ENCODE measurements around the gene RABEP2.
"Not testable (repeated sequence)": the region's sequence is repeated elsewhere in the genome, so short reads cannot be mapped to it uniquely, and the experiment has no call there.

RABEP2 gene

GRCh38 chr16:28903344-28904042, 21.5 kb downstream of the RABEP2 start:
- no peak for DNase-seq (ENCODE audit: low read depth)

DNA sequence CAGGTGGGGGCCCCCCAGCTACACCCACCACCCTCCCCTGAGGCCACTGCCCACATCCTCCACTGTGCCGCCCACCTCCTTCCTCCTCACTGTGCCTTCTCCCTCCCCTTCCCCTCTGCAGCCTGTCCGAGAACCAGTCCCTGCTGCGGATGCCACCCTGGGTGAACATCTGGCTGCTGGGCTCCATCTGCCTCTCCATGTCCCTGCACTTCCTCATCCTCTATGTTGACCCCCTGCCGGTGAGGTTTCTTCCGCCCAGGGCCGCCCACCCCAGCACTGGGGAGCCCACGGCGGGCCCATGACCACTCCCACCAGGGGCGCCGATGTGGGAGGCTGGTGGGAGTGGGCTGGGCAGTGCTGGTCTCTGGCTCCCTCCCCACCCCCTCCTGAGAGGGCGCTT, 22.1 kb downstream of the RABEP2 start:
- DNase-seq (ENCODE audit: low read depth) = no peak

GRCh38 chr16:28901862-28902261, 23.2 kb downstream of the RABEP2 start:
- no peak for DNase-seq (ENCODE audit: low read depth)

DNA sequence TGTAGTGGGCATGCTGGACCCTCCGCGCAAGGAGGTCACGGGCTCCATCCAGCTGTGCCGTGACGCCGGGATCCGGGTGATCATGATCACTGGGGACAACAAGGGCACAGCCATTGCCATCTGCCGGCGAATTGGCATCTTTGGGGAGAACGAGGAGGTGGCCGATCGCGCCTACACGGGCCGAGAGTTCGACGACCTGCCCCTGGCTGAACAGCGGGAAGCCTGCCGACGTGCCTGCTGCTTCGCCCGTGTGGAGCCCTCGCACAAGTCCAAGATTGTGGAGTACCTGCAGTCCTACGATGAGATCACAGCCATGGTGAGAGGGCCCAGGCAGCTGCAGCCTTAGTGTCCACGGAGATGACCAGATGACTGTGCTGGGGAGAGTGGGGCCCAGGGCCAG, 24.4 kb downstream of the RABEP2 start:
- DNase-seq (ENCODE audit: low read depth) = no peak

- no peak for DNase-seq (ENCODE audit: low read depth)
These were observed 25.0 kb downstream of the RABEP2 start for GRCh38 chr16:28899882-28900590.

- no peak for DNase-seq (ENCODE audit: low read depth)
These were observed 26.1 kb downstream of the RABEP2 start for GRCh38 chr16:28898942-28899341.

DNA sequence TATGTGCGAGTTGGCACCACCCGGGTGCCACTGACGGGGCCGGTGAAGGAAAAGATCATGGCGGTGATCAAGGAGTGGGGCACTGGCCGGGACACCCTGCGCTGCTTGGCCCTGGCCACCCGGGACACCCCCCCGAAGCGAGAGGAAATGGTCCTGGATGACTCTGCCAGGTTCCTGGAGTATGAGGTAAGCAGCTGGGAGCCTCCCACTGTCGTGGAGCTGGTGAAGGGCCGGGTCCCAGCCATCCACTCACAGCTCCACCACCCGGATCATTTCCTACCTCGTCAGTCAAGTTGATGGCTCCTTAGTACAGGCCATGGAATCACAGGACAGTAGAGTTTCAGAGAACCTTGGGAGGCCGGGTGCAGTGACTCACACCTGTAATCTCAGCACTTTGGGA, 26.8 kb downstream of the RABEP2 start:
- DNase-seq (ENCODE audit: low read depth) = no peak

DNA sequence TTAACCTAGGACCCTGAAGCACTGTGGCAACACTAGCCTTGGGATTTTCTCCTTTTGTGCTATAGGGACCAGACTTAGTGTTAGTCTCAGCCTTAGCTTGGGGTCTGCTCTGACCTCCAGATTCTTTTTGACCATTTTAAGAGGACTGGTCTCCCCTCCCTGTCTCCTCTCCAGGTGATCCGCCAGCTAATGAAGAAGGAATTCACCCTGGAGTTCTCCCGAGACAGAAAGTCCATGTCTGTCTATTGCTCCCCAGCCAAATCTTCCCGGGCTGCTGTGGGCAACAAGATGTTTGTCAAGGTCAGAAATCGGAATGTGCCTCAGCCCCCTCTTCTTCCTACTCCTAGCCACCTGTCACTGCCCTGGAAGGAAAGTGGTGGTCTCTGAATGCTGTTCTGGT, 27.2 kb downstream of the RABEP2 start:
- no peak for DNase-seq (ENCODE audit: low read depth)

- no peak for DNase-seq (ENCODE audit: low read depth)
These were observed 29.4 kb downstream of the RABEP2 start for GRCh38 chr16:28895609-28896008.

DNA sequence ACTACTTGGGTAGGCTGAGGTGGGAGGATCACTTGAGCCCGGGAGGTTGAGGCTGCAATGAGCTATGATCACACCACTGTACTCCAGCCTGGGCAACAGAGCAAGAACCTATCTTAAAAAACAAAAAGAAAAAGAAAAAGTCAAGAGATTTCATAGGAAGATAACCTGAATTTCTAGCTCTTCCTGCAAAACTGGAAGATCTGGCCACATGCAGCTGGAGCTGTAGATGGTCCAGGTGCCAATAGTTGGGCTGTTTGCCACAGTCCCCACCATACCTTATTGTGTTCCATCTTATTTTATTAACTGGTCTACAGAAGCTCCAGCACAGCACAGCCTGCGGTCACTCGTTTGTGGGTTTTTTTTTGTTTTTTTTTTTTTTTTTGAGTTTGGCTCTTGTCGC, 31.7 kb downstream of the RABEP2 start:
- DNase-seq (ENCODE audit: low read depth) = no peak

DNA sequence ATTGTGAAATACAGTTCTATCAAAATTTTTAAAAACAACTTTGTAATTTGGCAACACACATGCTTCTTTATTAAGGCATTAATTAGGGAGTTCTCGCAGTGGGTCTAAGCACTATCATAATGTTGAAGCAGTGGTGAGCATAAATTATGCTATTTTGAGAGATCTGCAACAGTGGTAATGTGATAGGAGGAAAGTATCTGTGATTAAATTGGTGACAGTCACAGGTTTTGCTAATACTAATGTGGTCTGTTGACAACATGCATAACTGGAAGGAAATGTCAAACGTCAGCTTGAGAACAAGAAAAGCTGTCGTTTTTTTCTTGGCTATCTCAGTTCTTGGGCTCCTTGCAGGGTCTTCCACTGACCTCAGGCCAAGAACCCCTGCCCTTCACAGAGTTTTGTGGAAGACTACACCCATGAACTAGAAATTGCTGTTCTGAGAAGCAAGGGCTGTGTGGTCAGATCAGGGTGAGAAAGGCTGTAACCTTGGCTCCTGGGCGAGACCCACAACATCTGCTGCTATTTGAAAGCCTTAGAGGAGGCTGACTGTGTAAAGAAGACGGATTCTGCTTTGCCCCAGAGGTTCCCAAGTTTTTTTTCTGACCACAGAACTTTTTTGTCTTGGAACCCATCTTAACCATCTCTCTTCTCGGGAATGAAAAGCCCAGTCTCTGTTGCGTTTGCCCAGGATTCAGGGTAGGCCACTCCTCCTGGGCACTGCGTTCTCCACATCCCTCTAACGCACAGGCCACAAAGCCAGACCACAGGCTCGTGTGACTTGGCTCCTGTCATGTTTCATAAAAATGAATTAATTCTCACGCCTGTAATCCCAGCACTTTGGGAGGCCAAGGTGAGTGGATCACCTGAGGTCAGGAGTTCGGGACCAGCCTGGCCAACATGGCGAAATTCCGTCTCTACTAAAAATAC, 32.8 kb downstream of the RABEP2 start:
- no peak for DNase-seq (ENCODE audit: low read depth)

DNA sequence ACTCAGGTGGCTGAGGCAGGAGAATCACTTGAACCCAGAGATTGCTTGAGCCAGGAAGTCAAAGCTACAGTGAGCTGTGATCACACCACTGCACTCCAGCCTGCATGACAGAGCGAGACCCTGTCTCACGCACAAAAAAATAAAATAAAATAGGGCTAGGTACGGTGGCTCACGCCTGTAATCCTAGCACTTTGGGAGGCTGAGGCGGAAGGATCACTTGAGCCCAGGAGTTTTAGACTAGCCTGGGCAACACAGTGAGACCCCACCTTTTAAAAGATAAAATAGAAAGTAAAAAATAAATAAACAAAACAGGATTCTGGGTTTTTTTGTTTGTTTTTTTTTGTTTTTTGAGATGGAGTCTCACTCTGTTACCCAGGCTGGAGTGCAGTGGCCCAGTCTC, 34.7 kb downstream of the RABEP2 start:
- not testable (repeated sequence) for DNase-seq (ENCODE audit: low read depth)

DNA sequence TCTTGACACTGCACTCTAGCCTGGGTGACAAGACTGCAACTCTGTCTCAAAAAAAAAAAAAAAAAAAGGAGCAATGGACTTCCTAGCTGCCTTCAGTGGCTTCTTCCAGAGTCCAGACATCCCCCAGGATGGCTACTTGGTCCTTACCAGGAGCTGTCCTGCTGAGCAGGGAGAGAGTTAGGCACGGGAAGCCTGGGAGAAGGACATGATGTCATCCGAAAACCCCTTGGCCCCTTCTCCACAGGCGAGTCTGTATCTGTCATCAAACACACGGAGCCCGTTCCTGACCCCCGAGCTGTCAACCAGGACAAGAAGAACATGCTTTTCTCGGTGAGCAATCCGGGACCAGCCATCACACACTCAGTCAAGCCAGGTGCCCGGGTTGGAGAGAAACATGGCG, 38.1 kb downstream of the RABEP2 start:
- no peak for DNase-seq (ENCODE audit: low read depth)

DNA sequence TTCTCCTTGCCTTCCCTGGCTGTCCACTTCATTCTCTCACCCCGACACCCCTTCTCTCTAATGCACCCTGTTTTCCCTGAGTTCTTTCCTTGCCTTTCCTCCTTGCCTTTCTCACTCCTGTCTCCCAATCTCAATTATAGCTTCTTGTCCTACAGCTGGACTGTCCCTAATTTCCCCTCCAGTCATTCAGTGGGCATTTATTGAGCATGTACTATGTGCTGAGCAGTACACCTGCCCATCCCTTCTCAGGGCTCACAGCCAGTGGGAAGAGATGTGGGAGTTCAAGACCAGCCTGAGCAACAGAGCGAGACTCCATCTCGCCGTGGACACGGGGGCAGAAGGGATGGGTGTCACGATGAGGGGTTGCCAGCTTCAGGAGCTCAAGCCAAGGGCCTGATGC, 41.0 kb downstream of the RABEP2 start:
- DNase-seq (ENCODE audit: low read depth) = no peak

GRCh38 chr16:28883221-28883996, 41.6 kb downstream of the RABEP2 start:
- no peak for DNase-seq (ENCODE audit: low read depth)

DNA sequence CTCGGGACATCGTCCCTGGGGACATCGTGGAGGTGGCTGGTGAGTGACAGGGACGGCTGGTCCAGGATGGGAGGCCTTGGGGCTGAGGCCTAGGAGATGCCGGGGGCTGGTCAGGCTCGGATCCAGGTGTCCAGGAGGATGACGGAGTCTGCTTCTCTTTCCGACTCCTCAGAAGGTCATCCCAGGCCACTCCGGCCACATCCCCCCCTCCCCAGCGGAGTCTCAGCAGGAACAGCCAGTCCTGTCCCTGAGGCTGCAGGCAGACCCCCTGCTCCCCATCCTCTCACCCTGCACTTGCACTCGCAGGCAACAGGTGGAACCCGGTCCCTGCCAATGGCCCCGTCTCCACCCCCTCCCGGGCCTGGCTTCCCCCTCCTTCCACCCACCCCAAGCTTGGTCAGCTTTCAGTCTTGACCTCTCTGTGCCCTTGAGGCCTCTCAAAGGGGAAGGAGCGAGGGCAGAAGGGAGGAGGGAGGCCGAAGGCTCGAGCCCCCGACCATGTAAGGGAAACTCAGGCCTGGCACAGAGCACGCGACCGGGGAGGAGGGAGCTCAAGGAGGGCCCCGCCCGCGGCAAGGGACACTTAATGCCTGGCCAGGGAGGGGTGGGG, 42.4 kb downstream of the RABEP2 start:
- no peak for DNase-seq (ENCODE audit: low read depth)

DNA sequence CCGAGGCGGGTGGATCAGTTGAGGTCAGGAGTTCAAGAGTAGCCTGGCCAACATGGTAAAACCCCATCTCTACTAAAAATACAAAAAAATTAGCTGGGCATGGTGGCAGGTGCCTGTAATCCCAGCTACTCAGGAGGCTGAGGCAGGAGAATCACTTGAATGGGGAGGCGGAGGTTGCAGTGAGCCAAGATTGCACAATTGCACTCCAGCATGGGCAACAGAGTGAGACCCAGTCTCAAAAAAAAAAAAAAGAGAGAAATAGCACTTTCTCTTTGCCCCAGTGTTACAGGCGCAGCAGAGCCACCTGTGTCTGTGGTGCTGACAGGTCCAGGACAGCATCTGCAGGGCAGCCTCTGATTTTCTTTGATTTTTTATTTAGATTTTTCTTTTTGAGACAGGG, 43.5 kb downstream of the RABEP2 start:
- not testable (repeated sequence) for DNase-seq (ENCODE audit: low read depth)

DNA sequence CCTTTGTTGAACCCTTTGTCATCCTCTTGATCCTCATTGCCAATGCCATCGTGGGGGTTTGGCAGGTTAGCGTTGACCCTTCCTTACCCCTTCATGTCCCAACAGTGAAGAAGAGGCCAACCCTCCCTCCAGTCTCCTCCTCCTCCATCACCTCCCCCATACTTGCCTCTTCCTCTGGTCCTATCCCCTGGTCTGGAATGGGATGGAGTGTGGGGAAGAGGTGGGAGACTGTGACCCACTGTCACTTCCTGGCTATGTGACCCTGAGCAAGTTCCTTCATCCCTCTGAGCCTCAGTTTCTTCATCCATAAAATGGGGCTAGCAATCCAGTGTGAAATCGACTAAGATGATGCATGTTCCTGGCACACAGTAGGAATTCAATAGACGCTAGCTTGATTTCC, 44.1 kb downstream of the RABEP2 start:
- DNase-seq (ENCODE audit: low read depth) = no peak

DNA sequence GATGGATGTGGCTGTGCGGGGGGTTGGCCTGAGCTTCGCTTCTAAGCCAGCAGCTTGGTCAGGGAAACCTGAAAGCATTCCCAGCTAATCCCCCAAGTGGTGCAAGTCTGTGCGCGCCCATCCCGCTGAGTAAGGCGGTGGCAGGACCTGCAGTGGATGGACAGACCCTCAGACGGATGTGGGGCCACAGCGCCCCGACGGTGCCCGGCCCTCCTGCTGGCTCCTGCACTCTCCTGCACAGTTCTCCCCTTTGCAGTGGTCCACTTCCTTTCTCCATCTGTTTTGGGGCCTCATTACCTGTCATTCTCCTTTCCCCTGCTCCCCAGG, 44.5 kb downstream of the RABEP2 start:
- no peak for DNase-seq (ENCODE audit: low read depth)

DNA sequence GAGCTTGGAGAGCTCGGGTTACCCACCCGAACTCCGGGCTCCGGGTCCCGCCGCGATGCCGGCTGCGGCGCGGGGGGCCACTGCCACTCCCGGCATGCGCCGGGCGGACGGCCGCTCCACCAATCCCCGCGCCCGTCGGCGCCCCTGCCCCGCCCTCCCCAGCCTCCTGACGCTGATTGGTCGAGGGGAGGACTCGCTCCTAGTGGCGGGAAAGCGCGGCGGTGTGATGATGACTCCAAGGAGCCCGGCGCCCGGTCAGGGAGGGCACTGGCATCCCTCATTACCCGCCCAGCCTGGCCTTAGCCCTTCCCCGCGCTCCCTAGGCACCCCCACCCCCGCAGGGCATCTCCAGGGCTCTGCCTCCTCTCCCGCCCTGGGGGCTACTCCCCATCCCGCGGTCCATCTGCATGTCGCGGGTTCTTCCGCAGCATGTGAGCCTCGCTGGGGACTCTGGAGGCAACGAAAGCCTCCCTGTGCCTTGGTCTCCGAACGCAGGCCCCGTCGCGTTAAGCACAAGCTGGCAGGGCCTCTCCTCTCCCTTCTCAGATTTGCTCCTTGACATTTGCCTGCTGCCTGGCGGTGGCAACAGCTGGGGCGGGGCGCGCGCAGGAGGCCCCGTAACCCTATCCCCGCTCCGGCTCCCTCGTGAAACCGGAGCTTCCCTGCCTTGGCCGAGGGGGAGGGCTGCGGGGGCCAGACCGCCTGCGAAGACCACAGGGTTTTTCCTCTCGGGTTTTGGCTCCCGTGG, 45.0 kb downstream of the RABEP2 start:
- peak; percentile 70 for DNase-seq (ENCODE audit: low read depth)

GRCh38 chr16:28879261-28879840, 45.7 kb downstream of the RABEP2 start:
- no peak for DNase-seq (ENCODE audit: low read depth)
